ENCODE data around the gene CYB5D1. TPM values are rescaled to one million over a fixed set of nuclear protein-coding genes. Genes with fewer than 3 reads are reported as not detected.
A peak's percentile ranks its signal among the peaks of the same experiment; 100 is the strongest.

Gene CYB5D1
- total and polyA plus RNA-seq, 8 donors, result 4.9 to 10.5 (median 8.3) TPM

DNA sequence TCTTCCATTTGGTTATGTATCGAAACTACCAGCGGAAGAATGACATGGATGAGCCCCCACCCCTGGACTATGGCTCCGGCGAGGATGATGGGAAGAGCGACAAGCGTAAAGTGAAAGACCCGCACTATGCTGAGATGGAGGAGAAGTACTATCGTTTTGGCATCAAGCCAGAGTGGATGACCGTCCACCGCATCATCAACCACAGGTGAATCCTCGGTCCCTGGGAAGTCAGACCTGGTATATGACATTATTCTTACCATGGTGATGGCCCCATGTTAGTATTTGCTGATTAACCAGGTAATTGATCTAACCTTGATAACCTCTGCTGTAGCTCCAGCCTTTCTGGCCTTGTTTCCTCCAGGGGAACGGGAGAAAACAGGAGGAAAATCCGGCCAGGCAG lies 39.3 kb downstream of the CYB5D1 start:
- Histone ChIP-seq H3K9me3 (no peaks in the 10 kb centered on the region), H3K36me3 (peaks cover 13 to 47% (median 25%) of the 10 kb centered on the region in 3 donors), H3K4me3 (no peak overlapping the region), H3K27ac (no peak overlapping the region), H3K27me3 (no peaks in the 10 kb centered on the region), H3K4me1 (peaks cover 0 to 4% (median 0%) of the 10 kb centered on the region in 3 donors)
- WGBS, 2 donors, result 75 to 80% methylated on average over 13 of the region's 13 CpGs
- intact Hi-C loops (cut with DNase I), result no loop called here
- FAIRE-seq (no peak), DNase-seq (no peak), ATAC-seq (no peak)
- TF ChIP-seq, protein P1, sequence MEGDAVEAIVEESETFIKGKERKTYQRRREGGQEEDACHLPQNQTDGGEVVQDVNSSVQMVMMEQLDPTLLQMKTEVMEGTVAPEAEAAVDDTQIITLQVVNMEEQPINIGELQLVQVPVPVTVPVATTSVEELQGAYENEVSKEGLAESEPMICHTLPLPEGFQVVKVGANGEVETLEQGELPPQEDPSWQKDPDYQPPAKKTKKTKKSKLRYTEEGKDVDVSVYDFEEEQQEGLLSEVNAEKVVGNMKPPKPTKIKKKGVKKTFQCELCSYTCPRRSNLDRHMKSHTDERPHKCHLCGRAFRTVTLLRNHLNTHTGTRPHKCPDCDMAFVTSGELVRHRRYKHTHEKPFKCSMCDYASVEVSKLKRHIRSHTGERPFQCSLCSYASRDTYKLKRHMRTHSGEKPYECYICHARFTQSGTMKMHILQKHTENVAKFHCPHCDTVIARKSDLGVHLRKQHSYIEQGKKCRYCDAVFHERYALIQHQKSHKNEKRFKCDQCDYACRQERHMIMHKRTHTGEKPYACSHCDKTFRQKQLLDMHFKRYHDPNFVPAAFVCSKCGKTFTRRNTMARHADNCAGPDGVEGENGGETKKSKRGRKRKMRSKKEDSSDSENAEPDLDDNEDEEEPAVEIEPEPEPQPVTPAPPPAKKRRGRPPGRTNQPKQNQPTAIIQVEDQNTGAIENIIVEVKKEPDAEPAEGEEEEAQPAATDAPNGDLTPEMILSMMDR (IDR thresholded peaks at IDR 0.05), result no peak

DNA sequence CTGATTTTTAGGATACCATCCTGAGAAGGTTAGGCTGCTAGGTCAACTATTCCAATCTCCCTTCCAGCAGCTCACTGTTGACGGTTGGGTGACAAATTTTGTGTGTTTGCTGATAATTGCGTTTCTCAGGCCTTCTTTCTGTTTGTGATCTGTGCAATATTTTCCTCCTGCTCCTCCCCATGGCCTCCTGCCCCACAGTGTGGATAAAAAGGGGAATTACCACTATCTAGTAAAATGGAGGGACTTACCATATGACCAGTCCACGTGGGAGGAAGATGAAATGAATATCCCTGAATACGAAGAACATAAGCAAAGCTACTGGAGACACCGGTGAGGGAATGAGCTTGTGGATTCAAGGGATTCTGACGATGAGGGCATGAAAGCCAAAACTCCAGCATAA lies 40.0 kb downstream of the CYB5D1 start:
- Histone ChIP-seq H3K27me3 (no peaks in the 10 kb centered on the region), H3K36me3 (peaks cover 13 to 47% (median 29%) of the 10 kb centered on the region in 3 donors), H3K4me3 (no peak overlapping the region), H3K4me1 (peaks cover 0 to 4% (median 0%) of the 10 kb centered on the region in 3 donors), H3K9me3 (no peaks in the 10 kb centered on the region), H3K27ac (no peak overlapping the region)
- ATAC-seq (peak; percentile 75 to 92 (median 90)), DNase-seq (no peak), FAIRE-seq (no peak)
- TF ChIP-seq, protein P1 (IDR thresholded peaks at IDR 0.05), result peak in 3 of 4 donors; percentile 7 to 18 (median 18)
- intact Hi-C loops (cut with DNase I), result no loop called here
- WGBS, 2 donors, result 33 to 34% methylated on average over 6 of the region's 6 CpGs

DNA sequence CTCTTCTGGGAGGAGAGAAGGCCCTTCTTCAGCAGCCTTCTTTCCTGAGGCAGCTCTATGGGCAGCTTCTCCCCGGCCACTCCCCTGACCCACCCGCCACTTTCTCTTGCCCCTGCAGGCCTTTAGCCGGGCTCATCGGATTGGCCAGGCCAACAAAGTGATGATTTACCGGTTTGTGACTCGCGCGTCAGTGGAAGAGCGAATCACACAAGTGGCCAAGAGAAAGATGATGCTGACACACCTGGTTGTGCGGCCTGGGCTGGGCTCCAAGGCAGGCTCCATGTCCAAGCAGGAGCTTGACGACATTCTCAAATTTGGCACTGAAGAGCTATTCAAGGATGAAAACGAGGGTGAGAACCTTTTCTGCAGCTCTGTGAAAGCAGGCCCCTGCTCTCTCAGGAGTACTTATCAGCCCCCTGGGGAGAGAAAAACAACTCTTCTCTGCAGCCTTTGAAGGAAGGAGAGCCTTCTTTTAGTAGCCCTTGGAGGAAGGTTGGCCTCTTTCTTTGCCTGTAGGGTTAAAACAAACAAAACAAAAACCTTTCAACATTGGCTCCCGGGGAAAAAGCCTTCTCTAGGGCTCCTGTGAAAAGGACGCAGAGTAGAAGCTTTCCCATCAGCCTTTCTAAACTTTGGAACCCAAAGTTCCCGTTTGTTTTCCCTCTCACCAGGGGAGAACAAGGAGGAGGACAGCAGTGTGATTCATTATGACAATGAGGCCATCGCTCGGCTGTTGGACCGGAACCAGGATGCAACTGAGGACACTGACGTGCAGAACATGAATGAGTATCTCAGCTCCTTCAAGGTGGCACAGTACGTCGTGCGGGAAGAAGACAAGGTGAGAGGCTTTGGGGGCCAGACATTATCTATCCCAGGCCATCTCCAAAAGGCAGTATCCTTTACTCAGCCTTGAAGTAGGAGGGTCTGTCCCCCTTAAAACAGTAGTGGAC lies 45.6 kb downstream of the CYB5D1 start:
- WGBS, 2 donors, result 85% methylated on average over 22 of the region's 22 CpGs
- no peaks in the 10 kb centered on the region for H3K9me3 ChIP-seq
- intact Hi-C loops (cut with DNase I), result no loop called here
- H3K27me3 ChIP-seq, result no peaks in the 10 kb centered on the region
- TF ChIP-seq, protein P1 (IDR thresholded peaks at IDR 0.05), result no peak
- no peak overlapping the region for H3K4me3 ChIP-seq
- DNase-seq (no peak), FAIRE-seq (no peak), ATAC-seq (no peak)
- H3K27ac ChIP-seq, result no peak overlapping the region
- H3K36me3 ChIP-seq, result peaks cover 10 to 68% (median 28%) of the 10 kb centered on the region in 3 donors
- no peaks in the 10 kb centered on the region for H3K4me1 ChIP-seq

DNA sequence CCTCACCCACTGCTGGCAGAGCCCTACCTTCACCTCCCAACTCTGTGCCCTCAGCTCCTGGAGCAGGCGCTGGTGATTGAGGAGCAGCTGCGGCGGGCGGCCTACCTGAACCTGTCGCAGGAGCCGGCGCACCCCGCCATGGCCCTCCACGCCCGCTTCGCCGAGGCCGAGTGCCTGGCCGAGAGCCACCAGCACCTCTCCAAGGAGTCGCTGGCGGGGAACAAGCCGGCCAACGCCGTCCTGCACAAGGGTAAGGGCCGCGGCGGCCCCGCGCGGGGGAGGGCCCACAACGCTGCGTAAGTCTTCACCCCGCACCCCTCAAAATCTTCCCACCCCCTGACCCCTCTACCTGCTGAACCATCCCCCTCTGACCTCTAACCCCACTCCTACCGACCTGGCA lies 51.3 kb downstream of the CYB5D1 start:
- H3K27ac ChIP-seq, result no peak overlapping the region
- no peaks in the 10 kb centered on the region for H3K4me1 ChIP-seq
- H3K36me3 ChIP-seq, result peaks cover 0 to 62% (median 18%) of the 10 kb centered on the region in 3 donors
- TF ChIP-seq, protein P1 (IDR thresholded peaks at IDR 0.05), result no peak
- FAIRE-seq (no peak), ATAC-seq (no peak), DNase-seq (peak in 1 of 6 donors; percentile 69)
- no peaks in the 10 kb centered on the region for H3K9me3 ChIP-seq
- H3K4me3 ChIP-seq, result no peak overlapping the region
- intact Hi-C loops (cut with DNase I), result no loop called here
- H3K27me3 ChIP-seq, result no peaks in the 10 kb centered on the region
- WGBS, 2 donors, result 94 to 97% methylated on average over 27 to 29 of the region's 29 CpGs

All from pancreas (tissue), 10 donors.